GM19193 (cell line): ENCODE results near the gene CCM2.

Experiments used
- POLR2A ChIP-seq: IDR thresholded peaks from 4 replicates; pipeline ENCODE4 v1.6.1; 2011; ENCODE audit not compliant: insufficient read depth, insufficient read length; ENCODE audit errors: extremely low read depth

Gene CCM2

GRCh38 chr7:45027774-45028114 is 27.7 kb downstream of the CCM2 start:
- TF ChIP-seq POLR2A: no peak

GRCh38 chr7:45028138-45028919 is 28.3 kb downstream of the CCM2 start:
- TF ChIP-seq POLR2A: peak; percentile 12

DNA sequence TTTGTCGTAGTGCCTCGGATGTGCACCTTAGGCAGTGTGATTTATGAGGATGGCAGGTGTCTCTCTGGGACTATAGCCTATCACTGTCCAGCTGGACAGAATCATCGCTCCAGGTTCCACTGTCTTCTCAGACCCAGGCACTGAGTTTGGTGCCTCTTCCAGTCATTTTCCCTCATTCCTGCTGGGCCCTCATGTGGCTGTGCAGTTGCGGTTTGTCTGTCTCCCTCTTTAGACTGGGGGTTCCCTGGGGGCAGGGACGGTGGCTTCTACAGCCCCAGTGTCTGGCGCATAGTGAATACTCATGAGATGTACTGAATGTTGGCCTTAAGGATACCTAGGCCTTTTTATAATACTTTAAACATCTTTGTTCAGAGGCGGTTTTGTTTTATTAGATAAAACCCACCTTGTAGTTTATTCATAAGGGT is 28.9 kb downstream of the CCM2 start:
- TF ChIP-seq POLR2A: no peak

- TF ChIP-seq POLR2A: no peak
Measured at GRCh38 chr7:45031829-45032228, 31.8 kb downstream of the CCM2 start.

DNA sequence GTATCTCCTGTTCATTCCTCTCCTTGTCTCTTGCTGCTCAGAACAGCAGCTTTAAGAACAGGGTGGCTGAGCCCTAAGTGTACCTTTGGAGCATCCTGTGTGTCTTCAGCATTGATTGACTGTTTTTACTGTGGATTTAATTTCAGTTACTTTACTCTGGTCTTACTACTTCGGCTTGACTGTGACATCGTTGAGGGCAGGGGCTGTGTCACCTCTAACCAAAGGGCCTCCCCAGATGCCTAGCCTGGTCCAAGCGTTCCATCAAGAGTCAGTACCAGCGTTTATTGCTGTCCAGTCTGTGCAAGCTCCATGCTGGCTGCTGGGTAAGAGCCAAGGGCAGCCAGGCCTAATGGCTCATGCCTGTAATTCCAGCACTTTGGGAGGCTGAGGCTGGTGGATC is 32.4 kb downstream of the CCM2 start:
- no peak for TF ChIP-seq POLR2A

DNA sequence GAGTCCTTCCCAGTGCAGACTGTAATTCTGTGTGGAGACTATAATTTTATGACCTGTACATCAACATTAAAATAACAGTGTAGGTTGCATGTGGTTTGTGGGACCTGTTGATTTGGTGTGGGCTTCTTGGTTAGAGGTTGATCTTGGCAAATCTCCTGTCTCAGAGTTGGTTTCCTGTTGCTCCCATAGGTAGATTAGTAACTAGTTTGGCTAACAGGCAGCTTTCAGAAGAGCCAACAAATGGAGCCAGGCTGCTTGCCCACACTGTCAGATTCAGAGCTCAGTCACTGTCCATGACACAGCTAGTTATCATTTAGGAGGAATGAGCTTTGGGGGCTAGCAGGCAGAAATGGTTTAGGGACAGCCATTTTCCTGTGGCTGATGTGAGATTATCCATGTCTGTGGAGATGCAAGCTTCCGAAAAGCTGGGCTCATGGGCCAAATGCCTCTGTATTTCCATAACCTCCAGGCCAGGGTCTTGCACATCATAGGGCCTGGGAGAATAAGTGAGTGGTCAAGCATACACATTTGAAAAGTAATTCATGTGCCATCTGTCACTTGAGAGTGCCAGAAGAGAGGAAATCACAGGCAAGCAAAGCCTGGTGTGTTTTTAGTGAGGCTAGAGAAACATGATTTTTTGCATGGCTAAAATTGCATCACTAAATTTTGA is 33.4 kb downstream of the CCM2 start:
- no peak for TF ChIP-seq POLR2A

- no peak for TF ChIP-seq POLR2A
Measured at GRCh38 chr7:45033931-45034290, 33.9 kb downstream of the CCM2 start.

DNA sequence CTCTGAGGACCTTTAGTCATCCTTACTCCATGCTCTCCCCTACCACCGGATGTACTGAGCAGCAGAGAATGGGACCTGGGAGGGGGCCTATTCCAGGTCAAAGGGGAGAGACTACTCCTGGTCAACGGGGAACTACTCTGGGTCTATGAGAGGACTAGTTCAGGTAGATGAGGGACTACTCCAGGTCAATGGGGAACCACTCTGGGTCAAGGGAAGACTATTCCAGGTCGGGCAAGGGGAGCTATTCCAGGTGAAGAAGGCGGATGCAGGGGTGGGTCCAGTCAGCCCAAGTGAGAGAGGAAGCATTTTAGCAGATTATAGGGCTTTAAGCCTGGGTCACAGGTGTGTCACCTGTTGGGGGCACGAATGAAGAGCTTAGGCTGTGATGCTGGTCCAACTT is 35.4 kb downstream of the CCM2 start:
- TF ChIP-seq POLR2A: no peak

GRCh38 chr7:45035893-45036292 is 35.9 kb downstream of the CCM2 start:
- no peak for TF ChIP-seq POLR2A

DNA sequence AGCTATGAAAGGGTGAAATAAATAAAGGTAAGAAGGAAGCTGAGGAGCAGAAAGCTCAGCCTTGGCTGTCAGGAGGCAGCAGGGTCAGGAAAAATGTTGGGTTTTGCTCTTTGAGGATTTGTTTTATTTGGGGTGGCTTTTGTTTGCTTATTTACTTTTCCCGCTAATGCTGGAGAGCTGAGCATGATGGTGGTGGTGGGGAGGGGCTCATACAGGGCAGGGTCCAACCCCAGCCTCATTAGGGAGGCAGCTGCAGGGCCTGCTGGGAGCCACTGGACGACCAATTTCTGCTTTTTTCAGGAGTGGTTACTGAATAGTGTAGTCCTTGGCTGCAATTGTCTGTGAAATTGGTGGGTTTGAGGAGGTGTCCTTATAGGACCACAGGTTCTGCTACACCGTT is 36.3 kb downstream of the CCM2 start:
- no peak for TF ChIP-seq POLR2A

DNA sequence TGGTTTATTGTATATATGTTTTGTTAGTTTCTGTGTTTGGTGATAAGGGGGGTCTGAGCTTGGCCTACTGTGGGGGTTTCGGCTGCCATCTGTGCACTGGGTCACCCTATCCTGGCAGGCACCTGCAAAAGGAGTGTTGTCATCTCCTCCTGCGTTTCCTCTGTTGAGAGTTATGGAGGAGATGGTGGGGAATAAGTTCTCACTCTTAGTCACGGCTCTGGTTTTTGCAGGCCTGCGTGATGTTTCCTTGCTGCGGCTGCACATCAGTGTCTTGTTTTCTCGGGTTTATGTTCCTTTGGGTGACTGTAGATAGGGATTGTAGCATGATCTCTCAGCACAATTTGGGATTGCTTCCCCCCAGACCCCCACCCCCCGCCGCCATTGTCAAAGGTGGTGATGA is 36.8 kb downstream of the CCM2 start:
- no peak for TF ChIP-seq POLR2A

DNA sequence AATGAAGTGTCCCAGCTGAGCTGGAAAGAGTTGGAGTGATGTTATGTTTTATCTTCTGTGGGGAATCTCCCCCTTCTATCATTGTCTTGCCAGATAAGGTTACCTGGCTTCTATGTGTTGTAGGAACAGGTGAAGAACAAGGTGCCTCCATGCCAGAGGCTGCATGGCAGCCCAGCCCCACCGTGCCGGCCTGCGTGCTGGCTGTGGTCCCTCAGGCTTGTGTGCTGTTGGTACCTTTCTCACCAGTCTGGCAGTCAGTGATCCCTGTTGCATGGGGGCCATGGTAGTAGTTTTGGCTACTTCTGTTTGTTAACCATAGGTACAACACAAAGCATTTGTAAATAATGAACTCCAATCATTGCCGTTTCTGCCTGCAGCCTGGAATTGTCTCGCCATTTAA is 37.9 kb downstream of the CCM2 start:
- TF ChIP-seq POLR2A: no peak

- no peak for TF ChIP-seq POLR2A
Measured at GRCh38 chr7:45039106-45039505, 39.1 kb downstream of the CCM2 start.

DNA sequence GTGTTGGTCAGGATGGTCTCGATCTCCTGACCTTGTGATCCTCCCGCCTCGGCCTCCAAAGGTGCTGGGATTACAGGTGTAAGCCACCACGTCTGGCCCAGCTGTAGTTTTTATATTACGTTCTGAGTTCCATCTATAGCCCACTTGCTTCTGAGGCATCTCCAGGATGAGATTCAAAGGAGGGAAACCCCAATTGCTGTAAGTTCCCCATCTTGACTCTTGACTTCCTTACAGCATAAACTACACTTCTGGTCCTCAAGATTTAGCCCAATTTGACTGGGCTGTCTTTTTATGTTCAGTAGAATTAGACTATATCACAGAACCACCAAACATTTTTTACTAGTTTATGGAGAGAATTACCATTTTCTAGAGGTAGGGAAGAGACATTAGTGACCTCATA is 44.3 kb downstream of the CCM2 start:
- no peak for TF ChIP-seq POLR2A

- no peak for TF ChIP-seq POLR2A
Measured at GRCh38 chr7:45048748-45049147, 48.7 kb downstream of the CCM2 start.

GRCh38 chr7:45050198-45050597 is 50.2 kb downstream of the CCM2 start:
- TF ChIP-seq POLR2A: no peak
